Measurements from ENCODE around the gene MACO1. TPM values are rescaled to one million over a fixed set of nuclear protein-coding genes. Genes with fewer than 3 reads are reported as not detected.
"Not testable (repeated sequence)": the region's sequence is repeated elsewhere in the genome, so short reads cannot be mapped to it uniquely, and the experiment has no call there.

The MACO1 gene
- 10 to 100 TPM; 14.8 to 19.7 TPM for total RNA-seq
- 10 to 100 TPM in 1 of 2 donors, 1 to 10 TPM in 1; 5.0 to 12.4 TPM for polyA plus RNA-seq
- long read RNA-seq, donor 1, transcript MACO1-201 (11 exons, 3,917 nt), result major isoform, 6 of 14 reads
- long read RNA-seq, donor 1, partial matches to known transcripts, result 5 of 14 reads
- long read RNA-seq, donor 1, other reads (novel, unspliced or antisense), result 3 of 14 reads
- long read RNA-seq, donor 2, partial matches to known transcripts, result 1 of 7 reads
- long read RNA-seq, donor 2, other reads (novel, unspliced or antisense), result 6 of 7 reads

- no peaks in the 10 kb centered on the region for H3K27me3 ChIP-seq (ENCODE audit: control insufficient read depth in 1 of 2, insufficient read depth in 2 of 2, low read length in 1 of 2)
- H3K9me3 ChIP-seq (ENCODE audit: control insufficient read depth, low read length), result no peaks in the 10 kb centered on the region
- H3K27ac ChIP-seq (ENCODE audit: low read depth in 1 of 2, low read length in 2 of 2), result peak within 1 kb of the TSS; percentile 19 to 87
- peak; percentile 98 for ATAC-seq (ENCODE audit: low FRiP score)
- intact Hi-C loops (cut with DNase I), result loop anchor here in 1 of 2 donors (10.0 kb wide), 1 partner anchor 374 kb away; the partner anchor contains the start of gene SELENON
- DNase-seq, result peak; percentile 97
- H3K36me3 ChIP-seq (ENCODE audit: control insufficient read depth in 1 of 2, insufficient read depth in 2 of 2, low read length in 1 of 2), result no peaks in the 10 kb centered on the region
- WGBS, 2 donors, result 0 to 1% methylated on average over 78 to 87 of the region's 87 CpGs
- H3K4me1 ChIP-seq (ENCODE audit: control insufficient read depth in 1 of 2, insufficient read depth in 2 of 2, low read length in 2 of 2), result peaks cover 0 to 5% of the 10 kb centered on the region in 2 donors
- H3K4me3 ChIP-seq (ENCODE audit: low read length in 2 of 2), result peak within 1 kb of the TSS; percentile 60 to 95
These were observed at the start of gene MACO1 for GRCh38 chr1:25430073-25430966. Gene MACO1 (plus strand): TSS chr1:25430897. CDS start chr1:25431099, 202 bp downstream.

- H3K27me3 ChIP-seq (ENCODE audit: control insufficient read depth in 1 of 2, insufficient read depth in 2 of 2, low read length in 1 of 2); H3K4me3 ChIP-seq (ENCODE audit: low read length in 2 of 2); H3K9me3 ChIP-seq (ENCODE audit: control insufficient read depth, low read length); ATAC-seq (ENCODE audit: low FRiP score); H3K4me1 ChIP-seq (ENCODE audit: control insufficient read depth in 1 of 2, insufficient read depth in 2 of 2, low read length in 2 of 2); DNase-seq; H3K36me3 ChIP-seq (ENCODE audit: control insufficient read depth in 1 of 2, insufficient read depth in 2 of 2, low read length in 1 of 2); H3K27ac ChIP-seq (ENCODE audit: low read depth in 1 of 2, low read length in 2 of 2); intact Hi-C loops (cut with DNase I): not testable (repeated sequence)
- WGBS, 2 donors, result 54 to 60% methylated on average over 1 of the region's 1 CpG
These were observed 48.2 kb upstream of the MACO1 start for GRCh38 chr1:25382543-25382942.

- H3K27me3 ChIP-seq (ENCODE audit: control insufficient read depth in 1 of 2, insufficient read depth in 2 of 2, low read length in 1 of 2); DNase-seq; H3K36me3 ChIP-seq (ENCODE audit: control insufficient read depth in 1 of 2, insufficient read depth in 2 of 2, low read length in 1 of 2); H3K27ac ChIP-seq (ENCODE audit: low read depth in 1 of 2, low read length in 2 of 2); H3K4me1 ChIP-seq (ENCODE audit: control insufficient read depth in 1 of 2, insufficient read depth in 2 of 2, low read length in 2 of 2); H3K9me3 ChIP-seq (ENCODE audit: control insufficient read depth, low read length); ATAC-seq (ENCODE audit: low FRiP score); intact Hi-C loops (cut with DNase I); H3K4me3 ChIP-seq (ENCODE audit: low read length in 2 of 2): not testable (repeated sequence)
- WGBS, 2 donors, result 91 to 94% methylated on average over 1 of the region's 1 CpG
These were observed 47.6 kb upstream of the MACO1 start for GRCh38 chr1:25383090-25383489.

- H3K27me3 ChIP-seq (ENCODE audit: control insufficient read depth in 1 of 2, insufficient read depth in 2 of 2, low read length in 1 of 2); intact Hi-C loops (cut with DNase I); ATAC-seq (ENCODE audit: low FRiP score); H3K36me3 ChIP-seq (ENCODE audit: control insufficient read depth in 1 of 2, insufficient read depth in 2 of 2, low read length in 1 of 2); H3K4me1 ChIP-seq (ENCODE audit: control insufficient read depth in 1 of 2, insufficient read depth in 2 of 2, low read length in 2 of 2); H3K27ac ChIP-seq (ENCODE audit: low read depth in 1 of 2, low read length in 2 of 2); DNase-seq; H3K9me3 ChIP-seq (ENCODE audit: control insufficient read depth, low read length); H3K4me3 ChIP-seq (ENCODE audit: low read length in 2 of 2): not testable (repeated sequence)
- no CpG with 5 or more reads among the region's 1 CpG for WGBS, 2 donors
These were observed 46.8 kb upstream of the MACO1 start for GRCh38 chr1:25383875-25384274.

- intact Hi-C loops (cut with DNase I); H3K4me3 ChIP-seq (ENCODE audit: low read length in 2 of 2); DNase-seq; H3K4me1 ChIP-seq (ENCODE audit: control insufficient read depth in 1 of 2, insufficient read depth in 2 of 2, low read length in 2 of 2); H3K27me3 ChIP-seq (ENCODE audit: control insufficient read depth in 1 of 2, insufficient read depth in 2 of 2, low read length in 1 of 2); ATAC-seq (ENCODE audit: low FRiP score); H3K9me3 ChIP-seq (ENCODE audit: control insufficient read depth, low read length); H3K27ac ChIP-seq (ENCODE audit: low read depth in 1 of 2, low read length in 2 of 2); H3K36me3 ChIP-seq (ENCODE audit: control insufficient read depth in 1 of 2, insufficient read depth in 2 of 2, low read length in 1 of 2): not testable (repeated sequence)
- 63 to 65% methylated on average over 4 of the region's 4 CpGs for WGBS, 2 donors
These were observed 43.6 kb upstream of the MACO1 start for GRCh38 chr1:25387096-25387495.

GRCh38 chr1:25388691-25389090 is 42.0 kb upstream of the MACO1 start:
- H3K9me3 ChIP-seq (ENCODE audit: control insufficient read depth, low read length); ATAC-seq (ENCODE audit: low FRiP score); H3K27me3 ChIP-seq (ENCODE audit: control insufficient read depth in 1 of 2, insufficient read depth in 2 of 2, low read length in 1 of 2); H3K36me3 ChIP-seq (ENCODE audit: control insufficient read depth in 1 of 2, insufficient read depth in 2 of 2, low read length in 1 of 2); H3K4me3 ChIP-seq (ENCODE audit: low read length in 2 of 2); DNase-seq; H3K27ac ChIP-seq (ENCODE audit: low read depth in 1 of 2, low read length in 2 of 2); intact Hi-C loops (cut with DNase I); H3K4me1 ChIP-seq (ENCODE audit: control insufficient read depth in 1 of 2, insufficient read depth in 2 of 2, low read length in 2 of 2): not testable (repeated sequence)
- WGBS, 2 donors, result 64 to 71% methylated on average over 7 to 9 of the region's 9 CpGs

- H3K4me3 ChIP-seq (ENCODE audit: low read length in 2 of 2); H3K9me3 ChIP-seq (ENCODE audit: control insufficient read depth, low read length); intact Hi-C loops (cut with DNase I); ATAC-seq (ENCODE audit: low FRiP score); H3K36me3 ChIP-seq (ENCODE audit: control insufficient read depth in 1 of 2, insufficient read depth in 2 of 2, low read length in 1 of 2); H3K27ac ChIP-seq (ENCODE audit: low read depth in 1 of 2, low read length in 2 of 2); H3K4me1 ChIP-seq (ENCODE audit: control insufficient read depth in 1 of 2, insufficient read depth in 2 of 2, low read length in 2 of 2); H3K27me3 ChIP-seq (ENCODE audit: control insufficient read depth in 1 of 2, insufficient read depth in 2 of 2, low read length in 1 of 2); DNase-seq: not testable (repeated sequence)
- 79 to 82% methylated on average over 3 of the region's 3 CpGs for WGBS, 2 donors
These were observed 41.0 kb upstream of the MACO1 start for GRCh38 chr1:25389721-25390120.

GRCh38 chr1:25392841-25393240 is 37.9 kb upstream of the MACO1 start:
- ATAC-seq (ENCODE audit: low FRiP score) (no peak), DNase-seq (no peak)
- Histone ChIP-seq H3K27me3 (ENCODE audit: control insufficient read depth in 1 of 2, insufficient read depth in 2 of 2, low read length in 1 of 2) (no peaks in the 10 kb centered on the region), H3K36me3 (ENCODE audit: control insufficient read depth in 1 of 2, insufficient read depth in 2 of 2, low read length in 1 of 2) (no peaks in the 10 kb centered on the region), H3K27ac (ENCODE audit: low read depth in 1 of 2, low read length in 2 of 2) (no peak overlapping the region), H3K4me3 (ENCODE audit: low read length in 2 of 2) (no peak overlapping the region), H3K9me3 (ENCODE audit: control insufficient read depth, low read length) (no peaks in the 10 kb centered on the region), H3K4me1 (ENCODE audit: control insufficient read depth in 1 of 2, insufficient read depth in 2 of 2, low read length in 2 of 2) (no peaks in the 10 kb centered on the region)
- intact Hi-C loops (cut with DNase I), result no loop called here
- 92% methylated on average over 6 of the region's 6 CpGs for WGBS, 2 donors

Measured in aorta (tissue), 5 donors.